DMS 273 (cell line): ENCODE results near the gene CATSPER3.

Source experiments
- DNase-seq: peaks from one replicate; lab custom pipeline; 2025; ENCODE audit not compliant: unreplicated experiment; lab: John Stamatoyannopoulos, UW

CATSPER3 gene

GRCh38 chr5:135058331-135058732, 90.6 kb downstream of the CATSPER3 start:
- no peak for DNase-seq

- no peak for DNase-seq
These were observed 91.6 kb downstream of the CATSPER3 start for GRCh38 chr5:135059000-135059923.

GRCh38 chr5:135060021-135060420, 92.3 kb downstream of the CATSPER3 start:
- DNase-seq = no peak

GRCh38 chr5:135061001-135061400, 93.3 kb downstream of the CATSPER3 start:
- DNase-seq = no peak
